Sciatic nerve (tissue), 2 donors: ENCODE results near the gene SLC24A3. TPM values are rescaled to one million over a fixed set of nuclear protein-coding genes. Genes with fewer than 3 reads are reported as not detected.
A peak's percentile ranks its signal among the peaks of the same experiment; 100 is the strongest.

ENCODE experiments used
- ATAC-seq: fragments of 200-7000 bp; cut with Tn5 transposase; one replicate; pipeline ENCODE4 v1.9.1; 2020; ENCODE audit warnings: mild to moderate bottlenecking, moderate library complexity
- DNase-seq: peaks from one replicate; pipeline ENCODE4 v3.0.0-alpha.2; 2020; ENCODE audit warnings: low spot score
- intact Hi-C: fragments of 100-400 bp; cut with DNase I; formaldehyde crosslinking; loops from one replicate; pipeline ENCODE4 v1.14.2; 2022
- total RNA-seq: library from RNA; stranded (reverse); fragmentation: NEBNext Ultra II Directional; extraction: Animal tissue kit (Norgen Biotek cat#: 25700); gene quantifications from one replicate; pipeline ENCODE4 v1.2.1, GENCODE V29; 2021
- donor health status: DM: no; HTN: no; CAD: no.
- donor health status: DM: no; HTN: no; CAD: no.

Gene SLC24A3
- 2.0 TPM for total RNA-seq

GRCh38 chr20:19212469-19212815 is at the start of gene SLC24A3:
SLC24A3 (plus strand) TSS chr20:19212642.
- ATAC-seq (no peak), DNase-seq (no peak)
- intact Hi-C loops: no loop called here

GRCh38 chr20:19170148-19170547 is 42.3 kb upstream of the SLC24A3 start:
- DNase-seq (no peak), ATAC-seq (no peak)
- intact Hi-C loops: no loop called here

- intact Hi-C loops: no loop called here
- no peak for DNase-seq
- no peak for ATAC-seq
These were observed 39.8 kb upstream of the SLC24A3 start for GRCh38 chr20:19172637-19173036.

GRCh38 chr20:19176470-19177052 is 35.9 kb upstream of the SLC24A3 start:
- ATAC-seq (no peak), DNase-seq (no peak)
- intact Hi-C loops: no loop called here

GRCh38 chr20:19181552-19181951 is 30.9 kb upstream of the SLC24A3 start:
- ATAC-seq: no peak
- intact Hi-C loops: no loop called here
- no peak for DNase-seq

GRCh38 chr20:19185083-19185482 is 27.4 kb upstream of the SLC24A3 start:
- DNase-seq (no peak), ATAC-seq (no peak)
- intact Hi-C loops: no loop called here

GRCh38 chr20:19193349-19193748 is 19.1 kb upstream of the SLC24A3 start:
- ATAC-seq (no peak), DNase-seq (no peak)
- intact Hi-C loops: no loop called here

- intact Hi-C loops: loop anchor here (2.0 kb wide), 1 partner anchor 457 kb away; no protein-coding TSS in a partner anchor
- ATAC-seq (peak; percentile 76), DNase-seq (peak; percentile 90)
These were observed 6.5 kb upstream of the SLC24A3 start for GRCh38 chr20:19205981-19206396.

GRCh38 chr20:19207541-19207940 is 4.9 kb upstream of the SLC24A3 start:
- intact Hi-C loops: loop anchor here (2.0 kb wide), 1 partner anchor 455 kb away; no protein-coding TSS in a partner anchor
- DNase-seq (no peak), ATAC-seq (no peak)

GRCh38 chr20:19210391-19211155 is 1.9 kb upstream of the SLC24A3 start:
- intact Hi-C loops: no loop called here
- DNase-seq: no peak
- ATAC-seq: peak; percentile 78

- DNase-seq (no peak), ATAC-seq (no peak)
- intact Hi-C loops: no loop called here
These were observed 1.2 kb upstream of the SLC24A3 start for GRCh38 chr20:19211252-19211651.

GRCh38 chr20:19211661-19212468 is 577 bp upstream of the SLC24A3 start:
- DNase-seq (peak; percentile 63), ATAC-seq (peak; percentile 40)
- intact Hi-C loops: no loop called here

- intact Hi-C loops: no loop called here
- peak; percentile 84 for DNase-seq
These were observed 520 bp downstream of the SLC24A3 start for GRCh38 chr20:19212821-19213502.

GRCh38 chr20:19213946-19214490 is 1.6 kb downstream of the SLC24A3 start:
- intact Hi-C loops: no loop called here
- no peak for ATAC-seq
- DNase-seq: no peak

More at GRCh38 chr20:19212821-19213502, 520 bp downstream of the SLC24A3 start:
- peak; percentile 84 for ATAC-seq

GRCh38 chr20:19218411-19218810 is 6.0 kb downstream of the SLC24A3 start:
- intact Hi-C loops: no loop called here
- ATAC-seq: no peak

GRCh38 chr20:19222520-19223040 is 10.1 kb downstream of the SLC24A3 start:
- DNase-seq: no peak
- no peak for ATAC-seq
- intact Hi-C loops: no loop called here

More at GRCh38 chr20:19218411-19218810, 6.0 kb downstream of the SLC24A3 start:
- no peak for DNase-seq

- DNase-seq (no peak), ATAC-seq (no peak)
- intact Hi-C loops: no loop called here
These were observed 11.2 kb downstream of the SLC24A3 start for GRCh38 chr20:19223640-19224039.

GRCh38 chr20:19231359-19232035 is 19.1 kb downstream of the SLC24A3 start:
- ATAC-seq (no peak), DNase-seq (no peak)
- intact Hi-C loops: no loop called here
